NCI-H2081 treated with DMSO at 0.1 percent for 48 hours (cell line): ENCODE results near the gene MSRB3.

ENCODE experiments used
- DNase-seq: peaks from one replicate; lab custom pipeline; 2025; lab: John Stamatoyannopoulos, UW

MSRB3 gene

GRCh38 chr12:65326616-65327015, 48.1 kb downstream of the MSRB3 start:
- no peak for DNase-seq

GRCh38 chr12:65327207-65328076, 49.0 kb downstream of the MSRB3 start:
- no peak for DNase-seq

GRCh38 chr12:65329721-65330120, 51.2 kb downstream of the MSRB3 start:
- no peak for DNase-seq

- DNase-seq = no peak
Observed at GRCh38 chr12:65330331-65330730, 51.8 kb downstream of the MSRB3 start.

GRCh38 chr12:65331456-65331855, 53.0 kb downstream of the MSRB3 start:
- DNase-seq = no peak

GRCh38 chr12:65333649-65334048, 55.2 kb downstream of the MSRB3 start:
- DNase-seq = no peak

GRCh38 chr12:65334521-65334920, 56.0 kb downstream of the MSRB3 start:
- no peak for DNase-seq

- DNase-seq = no peak
Observed at GRCh38 chr12:65335021-65335714, 56.7 kb downstream of the MSRB3 start.

- DNase-seq = no peak
Observed at GRCh38 chr12:65335981-65336380, 57.5 kb downstream of the MSRB3 start.

- DNase-seq = no peak
Observed at GRCh38 chr12:65339161-65339560, 60.7 kb downstream of the MSRB3 start.

GRCh38 chr12:65343230-65343629, 64.7 kb downstream of the MSRB3 start:
- no peak for DNase-seq

GRCh38 chr12:65343801-65344200, 65.3 kb downstream of the MSRB3 start:
- no peak for DNase-seq

- no peak for DNase-seq
Observed at GRCh38 chr12:65355461-65355860, 77.0 kb downstream of the MSRB3 start.

GRCh38 chr12:65362234-65363031, 84.0 kb downstream of the MSRB3 start:
- DNase-seq = no peak

GRCh38 chr12:65364046-65364445, 85.6 kb downstream of the MSRB3 start:
- no peak for DNase-seq

GRCh38 chr12:65367396-65367795, 88.9 kb downstream of the MSRB3 start:
- no peak for DNase-seq

- no peak for DNase-seq
Observed at GRCh38 chr12:65368055-65368454, 89.6 kb downstream of the MSRB3 start.

- no peak for DNase-seq
Observed at GRCh38 chr12:65372574-65372973, 94.1 kb downstream of the MSRB3 start.

- DNase-seq = no peak
Observed at GRCh38 chr12:65384240-65384639, 105.8 kb downstream of the MSRB3 start.

- DNase-seq = no peak
Observed at GRCh38 chr12:65387396-65387795, 108.9 kb downstream of the MSRB3 start.

GRCh38 chr12:65389436-65389835, 111.0 kb downstream of the MSRB3 start:
- DNase-seq = no peak

GRCh38 chr12:65391711-65392110, 113.2 kb downstream of the MSRB3 start:
- no peak for DNase-seq

- no peak for DNase-seq
Observed at GRCh38 chr12:65392491-65392890, 114.0 kb downstream of the MSRB3 start.
